SU-DHL-6 (cell line): Measurements from ENCODE around the gene MAPKBP1.

Experiments
- H2AFZ ChIP-seq: fragments of 200-600 bp; sonication (generic); 2 replicates; pipeline ENCODE4 v1.6.1; 2014; ENCODE audit warnings: low read depth, mild to moderate bottlenecking, moderate library complexity, mixed read lengths, antibody characterized with exemption, low read length; ENCODE audit not compliant: severe bottlenecking
- H3F3A ChIP-seq: fragments of 200-600 bp; shearing (Covaris generic); 2 replicates; pipeline ENCODE4 v1.6.0; 2016; ENCODE audit warnings: antibody characterized with exemption, mild to moderate bottlenecking; ENCODE audit not compliant: insufficient read depth
- H3K27ac ChIP-seq: fragments of 200-600 bp; sonication (generic); 2 replicates; pipeline ENCODE4 v1.5.1; 2016; ENCODE audit warnings: low read depth, mild to moderate bottlenecking, low read length, moderate library complexity, mixed read lengths
- H3K27me3 ChIP-seq: fragments of 200-600 bp; sonication (generic), shearing (Covaris generic); 2 replicates; pipeline ENCODE4 v1.6.0; 2014; ENCODE audit warnings: mild to moderate bottlenecking, low read length
- H3K36me3 ChIP-seq: fragments of 200-600 bp; sonication (generic); 2 replicates; pipeline ENCODE4 v1.6.1; 2014; ENCODE audit warnings: mild to moderate bottlenecking, low read length, mixed read lengths
- H3K4me2 ChIP-seq: fragments of 300-600, 200-600 bp; shearing (Covaris generic), sonication (generic); 2 replicates; pipeline ENCODE4 v1.6.0; 2014; ENCODE audit warnings: low read length, low read depth, mild to moderate bottlenecking; ENCODE audit not compliant: poor library complexity, severe bottlenecking
- H3K4me3 ChIP-seq: fragments of 200-600 bp; sonication (generic); 2 replicates; pipeline ENCODE4 v1.5.1; 2014; ENCODE audit warnings: antibody characterized with exemption, low read length, mild to moderate bottlenecking, mixed read lengths; ENCODE audit not compliant: insufficient read depth, poor library complexity, severe bottlenecking
- H3K79me2 ChIP-seq: fragments of 200-600 bp; sonication (generic); 2 replicates; pipeline ENCODE4 v1.6.1; 2014; ENCODE audit warnings: mild to moderate bottlenecking, low read length, moderate library complexity; ENCODE audit not compliant: insufficient read depth
- H3K9ac ChIP-seq: fragments of 200-600 bp; sonication (generic); 2 replicates; pipeline ENCODE4 v1.7.0; 2014; ENCODE audit warnings: mild to moderate bottlenecking, low read length
- H3K9me2 ChIP-seq: fragments of 200-600 bp; sonication (generic); replicated peaks from 2 replicates; pipeline ENCODE4 v1.6.1; 2014; ENCODE audit warnings: low read length; ENCODE audit not compliant: insufficient read depth
- H3K9me3 ChIP-seq: fragments of 200-600 bp; sonication (generic); 2 replicates; pipeline ENCODE4 v1.6.1; 2014; ENCODE audit warnings: low read length, mixed read lengths; ENCODE audit not compliant: insufficient read depth
- H4K20me1 ChIP-seq: fragments of 200-600 bp; sonication (generic); 2 replicates; pipeline ENCODE4 v1.6.1; 2014; ENCODE audit warnings: low read depth, mild to moderate bottlenecking, antibody characterized with exemption, low read length, moderate library complexity, mixed read lengths
- EZH2phosphoT487 ChIP-seq: fragments of 200-600 bp; sonication (generic), shearing (Covaris generic); conservative IDR thresholded peaks from 2 replicates; pipeline ENCODE4 v1.6.1; 2018; ENCODE audit warnings: mild to moderate bottlenecking, antibody characterized with exemption, low read length, moderate library complexity, mixed read lengths
- TF ChIP-seq, protein P1 (sequence below): fragments of 200-600 bp; sonication (generic); IDR thresholded peaks from one replicate; pipeline ENCODE4 v1.5.1; 2017; ENCODE audit warnings: antibody characterized with exemption, mild to moderate bottlenecking, low read length, moderate library complexity; ENCODE audit not compliant: insufficient read depth, poor library complexity, severe bottlenecking

MAPKBP1 gene

DNA sequence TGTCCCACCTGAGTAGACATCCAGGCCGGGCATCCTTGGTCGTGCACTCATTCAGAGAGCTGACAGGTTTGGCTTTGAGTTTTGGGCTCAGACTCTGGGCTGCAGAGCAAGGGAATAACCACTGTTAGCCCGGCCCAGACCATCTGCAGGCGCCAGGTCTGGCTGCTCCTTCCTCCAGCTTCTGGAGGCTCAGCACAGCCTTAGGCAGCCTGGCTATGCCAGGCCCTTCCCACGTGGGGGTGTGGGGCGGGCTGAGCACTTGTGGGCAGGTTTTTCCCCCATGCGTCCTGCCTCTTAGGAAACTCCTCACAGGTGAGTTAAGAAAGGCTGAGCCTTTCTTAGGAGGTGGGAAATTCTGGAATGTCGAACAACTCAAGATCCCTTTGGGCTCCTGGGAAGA is 75.6 kb downstream of the MAPKBP1 start:
- Histone ChIP-seq H3K36me3 (no peaks in the 10 kb centered on the region), H4K20me1 (no peaks in the 10 kb centered on the region)

DNA sequence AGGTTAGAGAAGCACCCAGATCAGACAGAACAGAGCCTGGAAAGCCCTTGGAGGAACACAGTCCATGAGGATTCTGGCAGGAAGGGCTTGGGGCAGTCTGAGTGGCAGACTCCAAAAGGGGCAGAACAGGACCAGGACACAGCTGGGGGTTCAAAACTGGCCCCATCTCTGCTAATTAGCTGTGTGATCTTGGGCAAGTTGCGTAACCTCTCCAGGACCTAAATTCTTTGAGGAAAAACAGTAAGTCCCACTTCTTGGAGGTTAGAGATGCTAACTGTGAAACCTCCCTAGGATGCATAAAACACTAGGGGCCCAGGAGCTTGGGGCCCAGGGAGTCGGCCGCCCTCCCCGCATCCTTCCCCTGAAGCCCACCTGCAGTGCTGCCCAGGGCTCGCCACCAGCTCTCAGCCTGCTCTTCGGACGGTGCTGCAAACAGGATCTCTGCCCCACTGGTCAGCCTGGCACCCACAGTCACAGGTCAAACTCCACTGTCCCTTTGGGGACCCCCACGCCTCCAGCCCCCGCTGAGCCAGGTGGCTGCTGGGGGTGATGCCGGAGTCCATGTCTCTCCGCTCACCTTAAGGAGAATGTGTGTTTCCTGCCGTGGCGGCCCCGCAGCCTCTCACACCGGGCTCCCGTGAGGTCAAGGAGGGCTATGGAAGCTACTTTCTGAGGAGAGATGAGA is 76.3 kb downstream of the MAPKBP1 start:
- H3K4me3 ChIP-seq: no peak overlapping the region
- H3K36me3 ChIP-seq: no peaks in the 10 kb centered on the region
- no peak overlapping the region for H3K4me2 ChIP-seq
- no peak for TF ChIP-seq EZH2phosphoT487
- TF ChIP-seq, protein P1, sequence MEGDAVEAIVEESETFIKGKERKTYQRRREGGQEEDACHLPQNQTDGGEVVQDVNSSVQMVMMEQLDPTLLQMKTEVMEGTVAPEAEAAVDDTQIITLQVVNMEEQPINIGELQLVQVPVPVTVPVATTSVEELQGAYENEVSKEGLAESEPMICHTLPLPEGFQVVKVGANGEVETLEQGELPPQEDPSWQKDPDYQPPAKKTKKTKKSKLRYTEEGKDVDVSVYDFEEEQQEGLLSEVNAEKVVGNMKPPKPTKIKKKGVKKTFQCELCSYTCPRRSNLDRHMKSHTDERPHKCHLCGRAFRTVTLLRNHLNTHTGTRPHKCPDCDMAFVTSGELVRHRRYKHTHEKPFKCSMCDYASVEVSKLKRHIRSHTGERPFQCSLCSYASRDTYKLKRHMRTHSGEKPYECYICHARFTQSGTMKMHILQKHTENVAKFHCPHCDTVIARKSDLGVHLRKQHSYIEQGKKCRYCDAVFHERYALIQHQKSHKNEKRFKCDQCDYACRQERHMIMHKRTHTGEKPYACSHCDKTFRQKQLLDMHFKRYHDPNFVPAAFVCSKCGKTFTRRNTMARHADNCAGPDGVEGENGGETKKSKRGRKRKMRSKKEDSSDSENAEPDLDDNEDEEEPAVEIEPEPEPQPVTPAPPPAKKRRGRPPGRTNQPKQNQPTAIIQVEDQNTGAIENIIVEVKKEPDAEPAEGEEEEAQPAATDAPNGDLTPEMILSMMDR: no peak
- H3K27me3 ChIP-seq: no peaks in the 10 kb centered on the region
- no peaks in the 10 kb centered on the region for H3K79me2 ChIP-seq
- no peaks in the 10 kb centered on the region for H3K9me2 ChIP-seq
- H4K20me1 ChIP-seq: no peaks in the 10 kb centered on the region
- H3K9ac ChIP-seq: no peak overlapping the region
- H3K27ac ChIP-seq: no peak overlapping the region
- H2AFZ ChIP-seq: no peak overlapping the region
- H3F3A ChIP-seq: no peaks in the 10 kb centered on the region
- no peaks in the 10 kb centered on the region for H3K9me3 ChIP-seq

More for the DNA sequence above, 75.6 kb downstream of the MAPKBP1 start:
- H3K79me2 ChIP-seq: no peaks in the 10 kb centered on the region
- no peaks in the 10 kb centered on the region for H3K9me2 ChIP-seq
- no peak overlapping the region for H3K9ac ChIP-seq
- H2AFZ ChIP-seq: no peak overlapping the region
- H3F3A ChIP-seq: no peaks in the 10 kb centered on the region
- no peak overlapping the region for H3K4me2 ChIP-seq
- H3K27ac ChIP-seq: no peak overlapping the region
- H3K27me3 ChIP-seq: no peaks in the 10 kb centered on the region
- no peak overlapping the region for H3K4me3 ChIP-seq
- TF ChIP-seq, protein P1: no peak
- no peak for TF ChIP-seq EZH2phosphoT487
- H3K9me3 ChIP-seq: no peaks in the 10 kb centered on the region

DNA sequence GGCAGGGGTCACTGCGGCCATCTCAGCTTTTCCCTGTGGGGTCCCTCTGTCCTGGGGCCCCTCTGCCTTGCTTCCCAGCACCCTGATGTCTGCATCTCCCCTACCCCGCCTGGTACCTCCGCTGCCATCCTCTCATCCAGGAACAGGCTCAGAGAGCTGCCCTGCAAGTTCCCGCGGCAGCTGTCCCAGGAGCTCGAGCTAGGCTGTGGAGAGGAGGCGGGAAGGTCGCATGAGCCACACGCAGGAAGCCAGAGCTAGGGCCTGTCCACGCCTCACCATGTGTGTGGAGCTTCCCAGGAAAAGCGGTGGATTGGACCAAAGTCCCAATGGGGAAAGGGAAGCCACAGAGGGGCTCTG is 76.9 kb downstream of the MAPKBP1 start:
- no peaks in the 10 kb centered on the region for H3K27me3 ChIP-seq
- H3K79me2 ChIP-seq: no peaks in the 10 kb centered on the region
- no peak overlapping the region for H3K4me3 ChIP-seq
- H3K4me2 ChIP-seq: no peak overlapping the region
- TF ChIP-seq, protein P1: no peak
- TF ChIP-seq EZH2phosphoT487: no peak
- no peaks in the 10 kb centered on the region for H3F3A ChIP-seq
- H2AFZ ChIP-seq: no peak overlapping the region
- H3K36me3 ChIP-seq: no peaks in the 10 kb centered on the region
- no peak overlapping the region for H3K9ac ChIP-seq
- no peaks in the 10 kb centered on the region for H4K20me1 ChIP-seq
- H3K9me2 ChIP-seq: no peaks in the 10 kb centered on the region
- H3K9me3 ChIP-seq: no peaks in the 10 kb centered on the region
- no peak overlapping the region for H3K27ac ChIP-seq
